ENCODE results near the gene MUC3A.

The MUC3A gene

GRCh38 chr7:100949933-100950443, 654 bp downstream of the MUC3A start:
- DNase-seq, result no peak

GRCh38 chr7:100951172-100951571, 1.8 kb downstream of the MUC3A start:
- DNase-seq, result no peak

- no peak for DNase-seq
Observed at GRCh38 chr7:100951888-100952560, 2.7 kb downstream of the MUC3A start.

GRCh38 chr7:100952641-100953040, 3.3 kb downstream of the MUC3A start:
- DNase-seq, result no peak

- no peak for DNase-seq
Observed at GRCh38 chr7:100957832-100958421, 8.6 kb downstream of the MUC3A start.

GRCh38 chr7:100959894-100960293, 10.6 kb downstream of the MUC3A start:
- DNase-seq, result no peak

- no peak for DNase-seq
Observed at GRCh38 chr7:100962537-100962936, 13.2 kb downstream of the MUC3A start.

GRCh38 chr7:100963386-100963785, 14.1 kb downstream of the MUC3A start:
- no peak for DNase-seq

GRCh38 chr7:100963874-100964273, 14.5 kb downstream of the MUC3A start:
- DNase-seq, result no peak

- DNase-seq, result no peak
Observed at GRCh38 chr7:100964630-100965029, 15.3 kb downstream of the MUC3A start.

- no peak for DNase-seq
Observed at GRCh38 chr7:100965045-100965722, 15.8 kb downstream of the MUC3A start.

- DNase-seq, result peak; percentile 47 to 89
Observed at GRCh38 chr7:100965723-100966541, 16.6 kb downstream of the MUC3A start.

- no peak for DNase-seq
Observed at GRCh38 chr7:100966542-100967291, 17.4 kb downstream of the MUC3A start.

- DNase-seq, result no peak
Observed at GRCh38 chr7:100967292-100967863, 18.0 kb downstream of the MUC3A start.

- DNase-seq, result no peak
Observed at GRCh38 chr7:100968031-100968430, 18.7 kb downstream of the MUC3A start.

GRCh38 chr7:100968650-100969049, 19.3 kb downstream of the MUC3A start:
- DNase-seq, result no peak

GRCh38 chr7:100969066-100969615, 19.8 kb downstream of the MUC3A start, which contains the start of gene MUC12:
Gene MUC12, plus strand, starts transcription at chr7:100969565. Its CDS starts 58 bp downstream, at chr7:100969623.
- DNase-seq, result no peak

- no peak for DNase-seq
Observed at GRCh38 chr7:100971111-100972001, 22.0 kb downstream of the MUC3A start.

- no peak for DNase-seq
Observed at GRCh38 chr7:100972002-100972347, 22.6 kb downstream of the MUC3A start.

GRCh38 chr7:100974021-100974420, 24.7 kb downstream of the MUC3A start:
- DNase-seq, result no peak
